ENCODE measurements around the gene KRTAP9-7.

Gene KRTAP9-7

DNA sequence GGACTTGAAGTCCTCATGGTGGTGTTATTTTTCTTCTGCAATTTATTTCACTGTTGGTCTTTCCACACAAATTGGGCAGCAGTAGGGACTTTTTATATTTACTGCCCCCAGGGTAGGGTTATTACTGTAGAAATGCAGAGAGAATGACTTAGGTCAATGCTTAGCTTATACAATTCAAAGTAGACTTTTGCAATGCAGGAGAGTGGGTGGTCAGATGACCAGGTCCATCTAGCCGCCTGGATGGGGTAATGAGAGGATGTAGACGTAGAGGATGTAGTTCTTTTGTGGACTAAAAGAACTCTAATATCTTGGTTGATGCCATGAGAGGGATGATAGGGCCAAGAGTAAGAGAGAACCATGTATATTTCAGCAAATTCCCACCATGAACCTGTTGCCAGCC lies 42.7 kb downstream of the KRTAP9-7 start:
- DNase-seq (ENCODE audit: low read depth in 1 of 2, low spot score in 1 of 2) = no peak
- in situ Hi-C loops (cut with HindIII; ENCODE audit: low pct_unique_long_range_greater_than_20kb, low sequenced_read_pairs) = no loop called here
- no peak for TF ChIP-seq JUND (IDR thresholded peaks at IDR 0.05; ENCODE audit: low read depth)

DNA sequence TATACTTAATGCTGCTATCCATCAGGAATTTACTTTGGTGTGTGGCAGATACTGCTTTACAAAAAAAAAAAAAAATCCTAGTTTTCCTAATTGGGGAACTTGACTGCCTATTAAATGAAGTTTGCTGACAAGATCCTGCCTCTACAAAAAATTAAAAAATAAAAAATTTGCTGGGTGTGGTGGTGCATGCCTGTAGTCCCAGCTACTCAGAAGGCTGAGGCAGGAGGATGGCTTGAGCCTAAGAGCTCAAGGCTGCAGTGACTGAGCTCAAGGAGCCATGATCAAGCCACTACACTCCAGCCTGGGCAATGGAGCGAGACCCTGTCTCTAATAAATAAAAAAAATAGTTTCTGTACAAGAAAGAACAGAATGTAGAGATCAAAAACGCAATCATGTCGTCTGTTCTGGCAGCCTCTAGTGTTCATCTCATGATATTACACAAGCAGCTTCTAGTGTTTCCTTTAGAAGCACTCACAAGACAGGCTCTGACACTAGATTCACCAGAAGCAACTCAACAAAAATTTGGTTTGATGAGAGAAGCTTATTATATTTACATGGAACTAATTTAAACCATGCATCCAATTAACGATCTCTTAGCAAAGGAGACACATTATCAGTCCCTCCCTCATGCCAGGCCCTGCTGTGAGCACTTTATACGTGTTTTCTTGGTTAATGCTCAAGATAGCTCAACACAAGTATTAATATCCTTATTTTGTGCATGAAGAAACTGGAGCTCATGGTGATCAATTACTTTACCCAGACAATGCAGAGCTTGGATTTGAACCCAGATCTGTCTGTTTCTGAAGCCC lies 46.8 kb downstream of the KRTAP9-7 start:
- in situ Hi-C loops (cut with HindIII; ENCODE audit: low pct_unique_long_range_greater_than_20kb, low sequenced_read_pairs) = no loop called here
- DNase-seq (ENCODE audit: low read depth in 1 of 2, low spot score in 1 of 2) = peak; percentile 32 to 84
- TF ChIP-seq JUND (IDR thresholded peaks at IDR 0.05; ENCODE audit: low read depth) = no peak

DNA sequence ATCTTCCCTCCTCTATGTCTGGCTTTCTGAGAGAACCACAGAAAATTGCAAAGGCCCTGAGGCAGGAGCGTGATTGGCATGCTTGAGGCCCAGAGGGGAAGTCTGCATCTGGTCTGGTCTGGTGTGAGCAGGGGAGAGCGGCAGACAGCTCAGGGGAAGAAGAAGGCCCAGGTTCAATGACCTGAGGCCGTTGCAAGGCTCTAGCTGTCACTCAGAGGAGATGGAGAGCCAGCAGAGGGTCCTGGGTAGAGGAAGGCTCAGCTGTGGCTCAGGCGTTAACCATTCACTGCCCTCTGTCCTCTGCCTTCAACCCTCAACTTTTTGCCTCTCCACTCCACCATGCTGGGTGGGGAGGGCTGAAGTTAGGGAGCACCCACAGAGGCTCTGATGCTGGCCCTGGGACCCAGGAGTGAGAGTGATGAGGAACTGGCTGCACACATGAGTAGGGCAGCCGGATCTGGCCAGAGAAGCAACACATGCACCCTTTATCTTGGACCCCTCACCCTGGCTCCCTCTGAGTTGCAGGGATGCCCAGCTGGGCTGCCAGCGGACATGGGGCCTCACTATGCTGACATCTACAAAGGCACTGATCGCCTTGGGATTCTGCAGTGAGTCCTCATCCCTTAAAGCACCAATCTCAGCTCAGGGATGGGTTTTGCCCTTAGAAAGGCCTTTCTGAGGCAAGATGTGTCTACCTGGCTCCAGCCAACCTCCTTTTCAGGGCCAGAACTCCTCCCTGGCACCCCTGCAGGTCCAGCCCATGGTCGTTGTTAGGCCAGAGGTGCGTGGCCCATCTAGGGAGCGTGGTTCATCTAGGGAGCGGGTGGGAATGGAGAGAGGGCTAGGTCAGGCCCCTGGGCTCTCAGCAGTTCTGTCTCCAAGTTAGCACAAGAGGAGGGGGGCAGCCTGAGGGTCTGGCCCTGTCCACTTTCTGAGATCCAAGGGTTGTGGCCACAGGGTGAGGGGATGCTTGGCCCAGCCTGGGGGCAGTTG lies 47.7 kb downstream of the KRTAP9-7 start:
- TF ChIP-seq JUND (IDR thresholded peaks at IDR 0.05; ENCODE audit: low read depth) = no peak
- in situ Hi-C loops (cut with HindIII; ENCODE audit: low pct_unique_long_range_greater_than_20kb, low sequenced_read_pairs) = no loop called here
- DNase-seq (ENCODE audit: low read depth in 1 of 2, low spot score in 1 of 2) = no peak

DNA sequence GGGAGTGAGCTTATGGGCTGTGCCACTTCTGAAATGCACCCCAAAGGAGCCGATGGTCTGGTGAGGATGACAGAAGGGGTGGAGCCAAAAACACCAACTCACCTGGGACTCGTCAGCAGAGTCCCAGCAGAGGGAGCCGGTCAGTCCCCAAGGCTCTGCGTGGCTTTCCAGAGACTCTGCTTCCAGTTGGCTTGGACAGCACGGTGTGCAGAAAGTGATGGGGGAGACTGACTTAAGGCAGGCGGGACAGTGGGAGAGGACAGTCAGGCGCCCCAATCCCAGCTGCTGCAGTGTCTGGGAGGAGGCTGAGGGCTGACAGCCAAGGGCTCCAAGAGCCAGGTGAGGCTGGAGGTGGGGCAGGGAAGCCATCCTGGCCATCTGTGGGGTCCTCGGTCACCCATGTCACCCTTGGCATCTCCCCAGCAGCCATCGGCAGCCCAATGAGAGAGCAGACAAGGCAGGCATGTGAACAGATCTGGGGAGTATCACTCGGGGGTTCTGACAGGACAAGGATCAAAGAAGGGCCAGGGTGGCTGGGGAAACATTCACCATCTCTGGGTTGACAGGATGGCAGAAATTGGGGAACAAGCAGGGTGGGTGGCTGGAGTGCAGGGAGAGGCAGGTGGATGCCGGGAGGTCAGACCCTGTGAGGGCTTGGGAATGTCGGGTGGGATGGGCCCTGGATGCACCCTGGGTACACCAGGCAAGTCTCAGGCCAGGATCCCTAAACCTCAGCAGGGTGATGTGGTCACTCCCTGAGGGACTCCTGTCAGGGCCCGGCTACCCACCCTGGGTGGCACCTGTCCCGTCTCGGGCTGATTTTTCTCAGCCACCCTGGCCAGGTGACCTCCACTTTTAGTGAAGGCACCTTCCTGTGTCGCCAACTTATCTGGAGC lies 48.9 kb downstream of the KRTAP9-7 start:
- in situ Hi-C loops (cut with HindIII; ENCODE audit: low pct_unique_long_range_greater_than_20kb, low sequenced_read_pairs) = no loop called here
- TF ChIP-seq JUND (IDR thresholded peaks at IDR 0.05; ENCODE audit: low read depth) = no peak
- DNase-seq (ENCODE audit: low read depth in 1 of 2, low spot score in 1 of 2) = peak; percentile 79 to 94

DNA sequence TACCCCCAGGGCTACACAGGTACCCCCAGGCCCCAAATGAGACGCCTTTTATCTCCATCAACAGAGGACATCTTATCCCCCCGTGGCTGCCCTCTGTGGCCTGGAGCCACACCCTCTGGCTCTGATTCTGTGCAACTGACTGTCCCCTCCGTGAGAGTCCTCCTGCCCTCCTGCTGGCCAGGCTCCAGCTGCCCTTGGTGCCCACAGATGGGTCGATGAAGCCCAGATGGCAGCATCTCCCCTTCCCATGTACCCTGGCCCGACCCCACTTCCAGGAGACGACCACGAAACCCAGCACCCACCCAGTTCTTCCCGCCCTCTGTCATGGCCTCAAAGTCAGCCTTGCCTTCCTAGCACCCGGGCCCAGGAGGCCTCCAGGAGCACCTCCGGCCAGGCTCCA lies 49.6 kb downstream of the KRTAP9-7 start:
- DNase-seq (ENCODE audit: low read depth in 1 of 2, low spot score in 1 of 2) = no peak
- no peak for TF ChIP-seq JUND (IDR thresholded peaks at IDR 0.05; ENCODE audit: low read depth)
- in situ Hi-C loops (cut with HindIII; ENCODE audit: low pct_unique_long_range_greater_than_20kb, low sequenced_read_pairs) = no loop called here

DNA sequence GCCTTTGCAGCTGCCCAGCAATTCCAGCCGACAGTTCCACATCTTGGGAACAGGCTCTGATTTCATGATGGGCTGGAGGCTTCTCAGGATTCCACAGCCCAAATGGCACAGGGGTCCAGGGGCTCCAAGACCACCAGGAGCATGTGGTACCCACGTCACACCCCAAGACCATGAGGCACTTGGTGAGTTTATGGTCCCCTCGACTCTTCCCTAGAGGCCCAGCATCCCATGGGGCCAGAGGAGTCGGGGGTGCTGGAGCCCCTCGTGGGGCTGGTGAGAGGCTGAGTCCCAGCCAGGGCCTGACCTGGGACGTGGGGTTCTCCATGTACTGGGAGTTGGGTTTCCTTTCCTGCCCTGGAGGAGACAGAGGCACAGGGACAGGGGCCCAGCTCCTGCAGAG lies 50.1 kb downstream of the KRTAP9-7 start:
- no peak for TF ChIP-seq JUND (IDR thresholded peaks at IDR 0.05; ENCODE audit: low read depth)
- DNase-seq (ENCODE audit: low read depth in 1 of 2, low spot score in 1 of 2) = no peak
- in situ Hi-C loops (cut with HindIII; ENCODE audit: low pct_unique_long_range_greater_than_20kb, low sequenced_read_pairs) = no loop called here
